HG03060 (cell line): Measurements from ENCODE around the gene DIPK1A.

Experiments
- ATAC-seq: cut with Tn5 transposase; IDR thresholded peaks from one replicate; pipeline ENCODE4 v1.9.1; 2021; ENCODE audit warnings: low read depth, moderate number of reproducible peaks; ENCODE audit not compliant: unreplicated experiment

The DIPK1A gene

DNA sequence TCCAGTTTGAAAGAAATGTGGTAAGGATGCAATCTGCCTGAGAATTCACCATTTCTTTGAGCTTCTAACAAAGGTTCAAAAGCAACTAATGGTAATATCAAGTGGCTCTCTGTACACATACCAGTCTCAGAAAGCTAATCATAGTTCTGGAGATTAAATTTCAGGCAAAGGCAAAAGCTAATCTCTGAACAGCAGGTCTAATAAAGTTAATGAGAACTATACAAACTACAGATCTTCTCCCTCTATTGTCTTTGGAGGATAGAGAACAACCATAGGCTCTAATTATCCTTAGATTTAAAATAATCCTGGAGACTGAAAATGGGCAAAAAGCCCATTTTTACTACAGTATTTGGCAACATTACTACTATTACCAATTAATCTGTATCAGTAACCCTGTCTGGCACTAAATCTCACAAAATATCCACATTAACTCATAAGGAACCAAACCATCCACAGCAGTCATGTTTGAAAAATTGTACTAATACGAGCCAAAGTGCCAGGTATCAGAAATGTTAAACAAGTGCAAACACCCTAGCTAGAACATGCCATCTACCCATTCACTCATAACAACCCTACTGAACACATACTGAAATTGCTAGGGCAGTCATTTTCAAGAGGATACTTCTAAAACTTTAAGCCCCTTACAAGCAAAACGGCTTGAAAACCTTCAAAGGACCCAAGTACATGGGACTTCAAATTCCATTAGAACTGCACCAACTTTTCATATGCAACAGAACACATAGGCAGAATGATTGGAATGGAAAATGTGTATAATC, 4.8 kb downstream of the DIPK1A start:
- ATAC-seq, result no peak

DNA sequence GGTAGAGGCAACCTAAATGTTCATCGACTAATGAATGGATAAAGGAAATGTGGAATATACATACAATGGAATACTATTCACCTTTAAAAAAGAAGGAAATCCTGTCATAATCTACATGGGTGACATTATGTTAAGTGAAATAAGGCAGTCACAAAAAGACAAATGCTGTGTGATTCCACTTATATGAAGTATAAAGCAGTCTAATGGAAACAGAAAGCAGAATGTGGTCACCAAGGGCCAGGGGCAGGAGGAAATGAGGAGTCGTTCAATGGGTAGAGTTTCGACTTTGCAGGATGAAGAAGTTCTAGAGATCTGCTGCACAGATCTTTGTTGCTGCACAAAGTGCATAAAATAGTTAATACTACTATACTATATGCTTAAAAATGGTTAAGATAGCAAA, 7.8 kb downstream of the DIPK1A start:
- ATAC-seq, result peak; percentile 41

DNA sequence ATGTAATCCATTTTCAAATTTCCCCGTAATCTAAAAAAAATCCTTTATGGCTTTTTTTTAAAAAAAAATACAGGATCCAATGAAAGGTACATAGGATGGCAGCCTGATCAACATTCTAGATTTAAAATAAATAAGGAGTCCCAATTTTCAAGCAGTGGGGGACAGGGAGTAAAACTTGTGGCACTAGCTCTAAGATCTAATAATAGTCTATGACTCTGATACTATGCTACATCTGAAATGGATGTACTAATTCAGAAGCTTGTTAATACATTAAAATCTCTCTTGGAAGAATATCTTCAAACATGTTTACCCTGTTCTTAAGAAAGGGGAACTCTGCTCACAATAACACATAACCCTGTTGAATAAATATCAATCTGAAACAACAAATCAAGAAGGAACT, 8.5 kb downstream of the DIPK1A start:
- no peak for ATAC-seq

DNA sequence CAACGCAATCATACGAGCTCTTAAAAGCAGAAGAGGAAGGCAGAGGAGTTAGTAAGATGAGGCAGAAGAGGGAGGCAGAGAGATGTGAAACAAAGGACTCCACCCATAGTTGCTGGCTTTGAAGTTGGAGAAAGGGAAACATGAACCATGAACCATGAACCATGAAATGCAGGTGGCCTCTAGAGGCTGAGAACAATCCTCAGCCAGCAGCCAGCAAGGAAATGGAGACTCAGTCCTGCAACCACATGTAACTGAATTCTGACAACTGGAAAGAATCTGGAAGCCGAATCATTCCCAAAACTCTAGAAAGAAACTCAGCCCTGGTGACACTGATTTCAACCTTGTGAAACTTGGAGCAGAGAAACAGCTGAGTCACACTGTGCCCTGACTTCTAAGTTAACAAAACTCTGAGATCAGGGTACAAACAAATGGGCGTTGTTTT, 10.1 kb downstream of the DIPK1A start:
- peak; percentile 45 for ATAC-seq

DNA sequence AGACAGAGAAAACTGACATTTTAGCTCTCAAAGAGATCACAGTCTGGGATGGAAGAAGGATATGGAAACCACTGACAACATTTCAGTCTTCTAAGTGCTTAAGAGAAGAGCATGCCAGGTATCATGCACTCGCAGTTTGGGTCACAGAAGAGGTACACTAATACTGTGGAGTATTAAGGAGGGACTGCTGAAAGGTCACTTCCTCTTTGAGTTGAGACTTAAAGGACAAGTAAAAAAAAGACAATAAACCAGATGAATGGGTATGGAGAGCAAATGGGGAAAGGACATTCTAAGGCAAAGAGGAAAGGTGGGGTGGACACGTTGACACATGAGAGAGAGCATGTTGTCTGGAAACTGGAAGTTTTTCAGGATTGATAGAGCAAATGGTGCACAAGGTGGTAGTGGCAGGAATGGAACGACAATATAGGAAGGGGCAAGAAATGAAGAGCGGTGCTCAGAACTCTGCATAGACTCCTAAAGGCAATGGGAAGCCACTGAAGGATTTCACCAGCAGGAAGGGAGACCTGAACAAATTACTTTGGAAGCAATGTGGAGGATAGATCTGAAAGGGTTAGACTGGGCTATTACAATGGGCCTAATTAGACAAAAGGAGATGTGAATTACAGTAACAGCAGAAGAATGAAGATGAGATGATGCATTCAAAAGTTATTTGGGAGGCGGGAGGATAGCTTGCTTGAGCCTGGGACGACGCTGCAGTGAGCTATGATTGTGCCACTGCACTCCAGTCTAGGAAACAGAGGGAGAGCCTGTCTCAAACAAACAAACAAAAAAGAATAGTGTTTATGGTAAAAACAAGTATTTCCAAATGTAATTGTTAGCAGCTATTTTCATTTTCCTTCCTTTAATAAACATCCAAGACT, 11.1 kb downstream of the DIPK1A start:
- ATAC-seq, result no peak

DNA sequence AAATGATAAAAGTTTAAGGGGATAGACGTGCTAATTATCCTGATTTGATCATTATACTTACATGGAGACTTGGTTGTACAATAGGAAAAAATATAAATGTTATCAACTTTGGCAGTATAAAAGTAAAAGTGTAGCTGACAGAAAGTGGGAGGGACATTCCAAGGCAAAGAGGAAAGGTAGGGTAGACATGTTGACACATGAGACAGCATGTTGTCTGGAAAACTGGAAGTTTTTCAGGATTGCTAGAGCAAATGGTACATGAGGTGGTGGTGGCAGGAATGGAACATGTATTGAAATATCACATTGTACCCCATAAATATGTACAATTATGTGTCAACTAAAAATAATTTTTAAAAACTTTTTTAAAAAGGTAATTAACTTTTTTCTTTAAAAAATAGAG, 13.2 kb downstream of the DIPK1A start:
- no peak for ATAC-seq

DNA sequence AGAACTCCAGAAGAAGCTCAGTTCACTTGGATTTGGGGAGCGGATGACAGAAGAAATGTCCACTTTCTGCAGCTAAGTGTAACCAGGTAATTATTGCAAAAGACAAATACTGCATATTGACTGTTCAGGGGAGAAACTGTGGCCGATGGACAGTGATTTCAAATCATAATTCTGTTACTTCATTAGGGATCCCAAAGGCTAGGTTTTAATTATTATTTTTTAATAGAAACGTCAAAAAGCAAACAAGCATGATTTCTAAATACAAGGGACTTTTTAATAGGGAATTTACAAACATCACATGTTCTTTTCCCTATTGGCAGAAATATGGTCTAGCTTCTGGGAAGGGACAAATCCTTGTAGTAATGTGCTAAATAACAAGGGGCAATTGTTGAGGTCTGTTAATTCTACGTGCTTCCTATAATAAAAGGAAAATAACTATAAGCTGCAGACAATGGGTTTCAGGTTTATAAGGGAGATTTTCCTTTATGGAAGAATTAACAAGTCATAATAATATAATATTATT, 15.5 kb downstream of the DIPK1A start:
- no peak for ATAC-seq

DNA sequence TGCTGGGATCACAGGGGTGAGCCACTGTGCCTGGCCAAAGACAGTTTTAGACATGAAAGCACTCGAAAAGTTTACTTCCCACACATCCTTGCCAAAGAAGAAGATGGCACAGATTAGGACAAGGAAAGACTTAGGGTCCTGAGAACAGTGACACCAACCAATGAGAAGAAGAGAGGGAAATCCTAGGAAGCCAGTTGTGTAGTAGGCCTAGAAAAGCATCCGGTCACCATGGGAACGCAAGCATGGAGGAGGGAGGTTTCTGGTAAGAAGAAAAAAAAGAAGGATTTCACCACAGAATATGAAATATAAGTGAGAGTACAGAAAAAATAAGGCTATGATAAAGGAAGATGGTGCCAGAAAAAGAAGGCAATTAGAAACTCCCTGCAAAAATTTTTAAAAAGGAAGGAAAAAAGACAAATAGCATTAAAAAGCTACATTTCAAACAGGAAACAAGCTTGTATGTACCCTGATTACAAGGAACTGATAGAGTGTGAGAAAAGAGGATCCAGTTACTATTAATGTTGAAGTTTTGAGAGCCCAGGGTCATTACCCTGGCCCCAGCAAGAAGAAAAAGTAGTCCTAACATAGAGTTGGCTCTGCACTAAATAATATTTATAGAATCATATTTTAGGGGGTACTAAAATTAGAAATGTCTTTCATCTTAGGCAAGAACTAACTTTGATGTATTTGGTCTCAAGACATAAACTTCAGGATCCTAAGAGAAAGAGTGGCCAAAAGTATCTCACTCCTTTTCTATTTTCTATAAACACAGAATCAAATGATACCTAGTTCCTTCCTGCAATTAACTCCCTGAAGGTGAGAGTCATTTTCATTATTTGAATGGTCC, 16.1 kb downstream of the DIPK1A start:
- no peak for ATAC-seq

DNA sequence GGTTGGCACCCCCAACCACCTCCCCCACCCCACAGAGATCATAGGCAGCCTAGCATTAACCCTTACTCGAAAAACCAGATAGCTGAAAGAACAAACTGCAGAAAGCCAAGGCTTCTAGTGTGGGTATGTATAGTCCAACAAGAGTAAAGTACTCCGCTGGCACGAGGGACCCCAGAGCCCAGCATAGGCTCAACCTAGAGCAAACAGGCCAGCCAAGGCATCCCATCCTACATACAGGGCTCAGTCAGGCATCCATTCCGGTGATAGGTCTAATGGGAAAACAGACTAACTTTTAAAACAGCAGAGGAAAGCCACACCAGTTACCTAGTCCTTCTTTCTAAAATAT, 17.8 kb downstream of the DIPK1A start:
- ATAC-seq, result no peak

DNA sequence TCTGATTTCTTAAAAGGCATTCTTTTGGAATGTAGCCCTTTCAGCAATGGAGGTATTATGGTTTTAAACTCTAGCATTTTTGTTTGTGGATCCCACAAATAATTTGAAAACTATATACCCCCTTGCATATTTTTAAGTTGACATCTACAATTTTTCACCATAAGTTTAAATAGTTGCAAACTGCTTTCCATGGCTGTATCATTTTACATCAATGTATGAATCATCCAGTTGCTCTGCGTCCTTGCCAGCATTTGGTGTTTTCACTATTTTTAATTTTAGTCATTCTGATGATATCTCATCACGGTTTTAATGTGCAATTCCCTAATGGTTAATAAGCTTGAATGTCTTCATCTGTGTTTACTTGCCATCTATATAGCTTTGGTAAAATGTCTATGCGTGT, 20.7 kb downstream of the DIPK1A start:
- no peak for ATAC-seq

DNA sequence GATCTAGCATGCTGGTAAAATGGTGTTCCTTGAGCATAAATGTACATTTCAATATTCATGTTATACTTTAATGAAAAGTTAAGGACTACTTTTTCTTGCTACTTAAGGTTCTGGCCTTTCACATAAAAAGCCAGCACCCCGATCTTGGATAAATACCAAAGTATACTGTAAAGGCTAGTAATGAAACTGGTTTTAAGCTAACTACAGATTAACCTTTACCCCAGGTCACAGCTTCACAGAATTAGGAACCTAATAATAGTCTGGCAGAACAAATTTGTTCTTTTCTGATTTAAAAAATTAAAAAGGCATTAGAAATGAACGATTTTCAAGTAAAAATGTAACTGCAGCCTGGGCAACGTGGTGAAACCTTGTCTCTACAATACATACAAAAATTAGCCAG, 23.5 kb downstream of the DIPK1A start:
- no peak for ATAC-seq

DNA sequence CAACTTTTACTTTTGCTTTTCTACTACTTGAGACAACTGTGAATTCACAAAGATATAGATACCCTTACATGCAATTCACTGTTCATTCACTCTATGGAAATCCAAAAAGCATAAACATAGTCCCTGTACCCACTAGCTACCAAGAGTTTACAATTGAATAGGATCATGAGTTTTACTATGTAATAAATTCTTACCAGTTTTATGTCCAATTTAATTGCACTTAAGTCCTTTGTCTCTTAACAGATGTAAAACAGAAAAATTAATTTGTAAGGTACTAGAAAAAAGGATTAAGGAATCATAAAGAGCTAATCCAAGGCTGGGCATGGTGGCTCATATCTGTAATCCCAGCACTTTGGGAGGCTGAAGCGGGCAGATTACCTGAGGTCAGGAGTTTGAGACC, 24.4 kb downstream of the DIPK1A start:
- ATAC-seq, result no peak

DNA sequence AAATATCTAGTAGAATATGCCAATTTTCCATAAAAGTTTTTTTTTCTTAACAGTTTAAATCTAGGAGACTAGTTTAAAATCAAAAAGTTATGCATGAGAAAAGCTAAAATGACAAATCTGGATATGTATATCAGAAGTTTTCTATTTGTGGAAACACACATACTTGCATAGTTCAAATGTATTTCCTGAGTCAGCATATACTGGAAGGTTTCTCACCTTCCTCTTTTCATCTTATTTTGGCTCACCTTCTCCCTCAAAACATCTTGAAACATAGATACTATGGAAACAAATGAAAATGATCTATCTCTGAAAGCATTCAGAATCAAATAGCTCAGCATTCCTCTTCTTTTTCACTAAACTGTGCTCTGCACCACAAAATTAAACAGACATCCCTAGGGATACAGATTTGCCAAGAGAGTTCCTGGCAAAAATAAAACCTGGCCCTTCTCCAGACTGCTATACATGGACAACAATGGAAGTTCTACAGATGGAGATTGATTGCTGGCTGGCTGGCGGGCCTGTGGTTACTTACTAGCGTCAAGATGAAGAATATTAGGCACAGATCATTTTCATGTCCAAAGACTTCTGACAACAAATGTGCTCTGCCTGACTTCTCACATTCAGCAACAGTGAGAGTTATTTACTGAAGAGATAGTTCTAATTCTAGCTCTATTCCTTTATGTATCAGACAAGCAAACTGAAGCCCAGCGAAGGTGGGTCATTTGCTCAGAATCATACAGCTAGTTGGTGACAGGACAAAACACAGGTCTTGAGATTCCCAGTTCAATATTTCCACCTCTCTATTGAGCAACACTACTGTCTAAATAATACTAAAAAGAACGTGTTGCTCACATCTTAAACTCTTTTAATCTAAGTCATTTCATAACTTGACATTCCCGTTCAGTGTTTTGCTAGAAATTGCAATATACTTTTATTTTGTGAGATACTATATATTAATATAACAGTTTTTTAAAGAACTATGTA, 26.6 kb downstream of the DIPK1A start:
- no peak for ATAC-seq

DNA sequence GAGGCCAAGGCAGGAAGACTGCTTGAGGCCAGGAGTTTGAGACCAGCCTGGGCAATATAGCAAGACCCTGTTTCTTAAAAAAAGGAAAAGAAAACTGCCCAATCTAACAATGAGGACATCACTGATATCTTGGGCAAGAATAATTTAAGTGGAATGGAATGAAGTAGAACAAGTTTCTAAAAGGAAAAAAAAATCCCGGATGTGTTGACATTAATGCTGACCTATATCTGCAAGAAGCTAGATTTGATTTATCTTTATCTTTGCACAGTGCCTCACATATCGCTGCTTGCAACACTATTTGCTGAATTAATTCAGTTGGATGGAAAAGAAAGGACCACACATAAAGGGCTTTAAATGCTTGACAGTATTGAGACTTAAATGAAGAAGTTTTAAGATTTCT, 27.8 kb downstream of the DIPK1A start:
- no peak for ATAC-seq

DNA sequence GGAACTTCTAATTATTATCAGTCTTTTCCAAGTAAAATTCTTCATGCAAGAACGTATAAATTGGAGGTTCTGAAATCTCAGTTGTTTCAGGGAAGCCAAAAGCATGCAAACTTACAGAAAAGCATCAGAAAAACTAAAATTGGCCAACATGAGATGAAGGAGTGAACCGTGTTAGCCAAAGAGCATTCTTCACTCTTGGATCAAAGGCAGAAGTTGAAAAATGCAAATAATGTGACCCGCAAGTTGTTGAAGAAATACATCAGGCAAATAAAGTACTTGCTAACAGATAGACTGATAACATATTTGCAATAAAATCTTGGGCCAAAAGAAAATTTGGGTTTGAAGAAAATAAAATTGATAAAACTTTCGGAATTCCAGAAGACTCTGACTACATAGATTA, 29.6 kb downstream of the DIPK1A start:
- ATAC-seq, result no peak

DNA sequence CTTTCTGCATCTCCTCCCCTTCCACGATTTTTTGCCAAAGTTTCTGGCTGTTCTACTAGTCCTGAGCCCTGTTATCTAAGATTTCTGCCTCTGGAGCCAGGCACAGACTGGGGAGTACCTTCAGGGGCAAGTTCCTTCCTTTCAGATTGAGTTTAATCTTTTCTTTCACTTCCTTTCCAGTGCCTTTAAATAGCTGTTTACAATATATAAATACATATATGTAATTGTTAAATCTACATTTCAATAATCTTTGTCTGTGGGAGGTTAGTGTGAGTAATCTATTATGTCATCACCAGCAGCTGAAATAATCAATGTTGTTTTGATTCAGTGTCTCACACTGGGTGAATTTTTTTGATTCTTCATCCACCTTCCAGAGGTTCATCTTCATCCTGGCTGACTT, 31.8 kb downstream of the DIPK1A start:
- ATAC-seq, result no peak

DNA sequence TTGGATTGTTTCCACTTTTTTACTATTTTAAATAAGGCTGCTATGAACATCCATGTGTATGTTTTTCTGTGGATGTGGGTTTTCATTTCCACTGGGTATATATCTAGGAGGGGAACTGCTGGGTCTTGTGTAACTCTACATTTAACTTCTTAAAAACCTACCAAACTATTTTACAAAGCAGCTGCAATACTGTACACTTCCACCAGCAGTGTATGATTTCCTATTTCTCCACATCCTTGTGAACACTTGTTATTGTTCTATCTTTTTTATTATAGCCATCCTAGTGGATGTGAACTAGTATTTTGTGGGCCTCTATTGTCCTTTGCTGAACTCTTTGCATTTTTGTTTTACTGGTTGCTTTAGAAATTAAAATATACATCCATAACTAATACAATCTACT, 33.4 kb downstream of the DIPK1A start:
- ATAC-seq, result no peak

DNA sequence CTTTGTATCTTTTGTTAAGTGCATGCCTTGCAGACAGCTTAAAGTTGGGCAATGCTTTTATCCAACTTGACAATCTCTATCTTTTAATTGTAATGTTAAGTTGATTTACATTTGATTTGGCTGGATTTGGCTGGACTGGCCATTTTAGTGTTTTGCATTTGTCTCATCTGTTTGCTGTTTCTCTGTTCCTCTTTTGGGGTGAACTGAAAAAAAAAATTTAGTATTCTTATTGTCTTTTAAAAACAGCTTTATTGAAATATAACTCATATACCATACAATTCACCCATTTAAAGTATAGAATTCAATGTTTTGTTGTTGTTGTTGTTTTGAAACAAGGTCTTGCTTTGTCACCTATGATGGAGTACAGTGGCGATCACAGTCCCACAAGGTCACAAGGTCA, 34.4 kb downstream of the DIPK1A start:
- ATAC-seq, result no peak

DNA sequence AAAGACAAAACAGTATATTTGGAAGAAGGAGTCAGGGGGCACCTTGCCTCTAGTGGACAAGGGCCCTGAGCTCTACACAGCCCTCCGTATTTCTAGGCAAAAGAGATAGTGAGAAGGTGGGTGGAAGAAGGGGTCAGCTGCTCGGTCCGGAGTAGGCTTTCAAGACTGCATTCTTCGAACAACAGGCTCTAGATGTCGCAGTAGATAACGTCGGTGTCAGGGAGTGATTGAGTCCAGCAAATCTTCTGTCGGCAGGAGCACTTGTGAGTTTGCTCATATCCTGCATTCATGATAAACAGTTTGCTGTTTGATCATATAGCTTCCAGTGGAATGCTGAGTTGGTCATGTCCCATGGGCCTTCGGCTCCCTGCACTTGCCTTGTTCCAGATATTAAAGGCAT, 36.8 kb downstream of the DIPK1A start:
- ATAC-seq, result no peak

DNA sequence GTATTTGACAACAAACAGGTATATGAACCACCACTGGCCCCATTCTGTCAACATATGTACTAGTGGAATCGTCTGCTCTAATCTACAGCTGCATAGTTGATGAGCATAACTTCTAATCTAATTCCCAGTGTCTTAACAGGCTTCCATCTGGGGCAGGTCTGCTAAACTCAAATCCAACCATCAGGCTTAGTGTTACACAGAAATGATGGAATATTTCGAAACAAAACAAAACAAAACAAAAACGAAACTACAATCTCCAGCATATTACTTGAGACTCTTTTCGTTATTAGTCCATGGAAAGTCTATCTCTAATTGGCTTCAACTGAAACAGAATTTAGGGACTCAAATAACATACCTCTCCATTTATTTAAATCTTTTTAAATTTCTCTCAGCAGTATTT, 37.6 kb downstream of the DIPK1A start:
- no peak for ATAC-seq
